GM12874 (cell line): ENCODE results near the gene SRSF1.

Experiments used
- CTCF ChIP-seq: IDR thresholded peaks from 2 replicates; pipeline ENCODE4 v1.5.1; 2011; ENCODE audit warnings: low read depth, mild to moderate bottlenecking, control low read depth, low read length, moderate library complexity; ENCODE audit not compliant: insufficient read depth

The SRSF1 gene

GRCh38 chr17:58002154-58002948, 4.7 kb downstream of the SRSF1 start:
- no peak for TF ChIP-seq CTCF

- TF ChIP-seq CTCF, result no peak
These were observed 5.5 kb downstream of the SRSF1 start for GRCh38 chr17:58001461-58002124.

GRCh38 chr17:57999496-58000017, 7.5 kb downstream of the SRSF1 start:
- peak; percentile 48 for TF ChIP-seq CTCF

- no peak for TF ChIP-seq CTCF
These were observed 8.0 kb downstream of the SRSF1 start for GRCh38 chr17:57999010-57999495.

GRCh38 chr17:57997085-57997809, 9.8 kb downstream of the SRSF1 start:
- no peak for TF ChIP-seq CTCF

- TF ChIP-seq CTCF, result peak; percentile 70
These were observed 11.7 kb downstream of the SRSF1 start for GRCh38 chr17:57995076-57995956.
